NCI-H526 (cell line): ENCODE data around the gene KIRREL3.
A peak's percentile ranks its signal among the peaks of the same experiment; 100 is the strongest.

Source experiments
- DNase-seq, 2 experiments: peaks; one replicate each; lab custom pipeline; 2025; lab: John Stamatoyannopoulos, UW

The KIRREL3 gene

DNA sequence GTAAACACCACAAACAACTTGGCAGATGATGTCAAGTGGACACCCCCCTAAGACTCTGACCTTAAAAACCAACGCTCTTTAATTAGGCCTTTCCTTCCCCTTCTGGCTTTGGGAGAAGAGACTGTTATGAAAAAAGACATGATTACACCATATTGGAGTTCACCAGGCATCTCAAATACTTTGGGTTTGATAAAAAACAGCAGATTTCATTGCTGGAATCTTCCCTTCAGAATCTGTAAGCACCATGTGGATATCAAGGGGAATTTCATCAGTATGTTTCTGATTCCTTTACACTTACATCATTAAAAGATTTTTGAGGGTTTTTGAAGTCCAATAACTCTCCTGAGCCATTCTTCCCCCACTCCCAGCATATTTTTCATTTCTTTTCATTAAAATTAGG, 85.6 kb downstream of the KIRREL3 start:
- no peak for DNase-seq

DNA sequence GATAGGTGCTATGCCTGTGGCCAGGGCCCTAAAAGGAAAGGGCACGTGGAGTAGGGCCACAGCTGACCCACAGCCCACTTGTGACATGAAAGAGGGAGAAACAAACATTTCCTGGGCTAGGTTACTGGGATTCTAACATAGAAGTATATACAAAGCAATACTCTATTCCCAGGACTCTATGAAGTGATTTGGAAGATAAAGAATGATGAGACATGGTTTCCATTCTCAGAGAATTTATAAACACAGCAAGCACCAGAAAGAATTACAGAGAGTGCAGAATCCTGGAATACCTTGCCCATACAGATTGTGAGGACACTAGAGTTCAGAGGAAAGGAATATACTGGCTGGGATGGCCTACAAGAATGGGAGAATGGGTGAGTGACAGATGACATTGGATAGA, 86.4 kb downstream of the KIRREL3 start:
- DNase-seq, result no peak

DNA sequence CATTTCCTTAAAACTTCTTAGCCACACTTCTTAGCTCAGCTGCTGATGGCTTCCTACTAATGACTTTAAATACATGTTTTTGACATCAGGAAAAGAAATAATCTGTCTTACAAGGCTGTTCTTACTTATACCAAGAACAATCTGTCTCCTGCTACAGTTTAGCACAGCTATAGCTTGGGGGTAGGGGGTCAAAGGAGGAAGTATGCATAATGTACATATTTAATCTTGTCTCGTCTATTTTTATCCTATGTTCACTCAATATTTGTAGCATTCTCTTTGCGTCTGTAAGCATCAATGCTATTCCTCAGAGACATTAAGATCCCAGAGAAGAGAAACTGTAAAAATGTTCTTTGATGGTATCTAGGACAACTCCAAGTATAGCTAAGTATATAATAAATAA, 96.0 kb downstream of the KIRREL3 start:
- no peak for DNase-seq

DNA sequence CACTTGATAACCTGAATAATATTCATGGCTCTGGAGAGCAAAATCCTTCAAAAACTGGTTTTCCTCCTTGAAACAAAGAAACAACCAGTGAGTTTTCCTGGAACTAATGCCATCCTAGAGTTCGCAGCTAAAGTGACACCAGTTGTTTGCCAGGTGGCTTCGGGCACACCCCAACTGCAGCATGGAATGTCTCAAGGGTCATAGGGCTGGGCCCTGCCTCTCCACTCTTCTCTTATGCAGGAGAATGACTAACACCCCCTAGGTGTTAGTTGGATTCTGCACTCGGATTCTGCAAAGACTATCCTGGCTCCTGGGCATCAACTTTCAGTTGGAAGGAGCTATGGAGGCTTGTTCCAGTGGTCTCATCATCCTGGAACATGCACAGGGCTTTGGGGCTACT, 98.8 kb downstream of the KIRREL3 start:
- no peak for DNase-seq

DNA sequence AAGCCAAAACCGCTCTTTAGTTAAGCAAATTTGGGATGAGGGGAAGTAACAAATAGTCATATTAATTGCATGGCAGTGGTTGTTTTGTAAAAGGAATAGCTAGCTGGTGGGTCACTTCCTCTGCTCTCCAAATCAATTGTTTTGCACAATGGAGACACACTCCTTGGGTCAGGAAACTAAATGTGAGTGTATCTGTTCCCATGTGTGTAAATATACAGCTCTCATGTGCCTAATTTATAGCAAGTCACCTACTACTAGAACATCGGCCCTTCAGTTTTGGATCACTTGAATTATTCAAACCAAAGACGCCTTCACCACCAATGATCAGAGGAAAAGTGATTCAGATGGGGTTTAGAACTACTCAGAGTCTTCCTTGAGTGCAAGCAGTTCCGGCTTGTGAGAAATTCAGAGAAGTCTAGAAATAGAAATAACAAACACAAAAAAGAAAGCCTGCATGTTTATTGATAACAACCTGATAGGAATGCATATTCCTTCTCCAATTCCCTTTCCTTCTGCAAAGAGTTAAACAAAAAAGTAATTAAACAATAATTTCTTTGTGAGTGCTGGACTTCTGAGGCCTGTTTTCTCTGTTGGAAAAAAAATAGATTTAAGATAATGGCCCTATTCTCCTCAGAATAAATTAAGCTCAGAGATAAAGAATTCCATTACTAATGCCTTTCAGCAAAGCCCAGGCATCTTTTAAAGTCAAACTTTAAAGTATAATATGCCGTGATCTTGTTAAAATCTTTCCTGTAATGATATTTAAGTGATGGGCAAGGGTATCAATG, 100.4 kb downstream of the KIRREL3 start:
- DNase-seq, result no peak

DNA sequence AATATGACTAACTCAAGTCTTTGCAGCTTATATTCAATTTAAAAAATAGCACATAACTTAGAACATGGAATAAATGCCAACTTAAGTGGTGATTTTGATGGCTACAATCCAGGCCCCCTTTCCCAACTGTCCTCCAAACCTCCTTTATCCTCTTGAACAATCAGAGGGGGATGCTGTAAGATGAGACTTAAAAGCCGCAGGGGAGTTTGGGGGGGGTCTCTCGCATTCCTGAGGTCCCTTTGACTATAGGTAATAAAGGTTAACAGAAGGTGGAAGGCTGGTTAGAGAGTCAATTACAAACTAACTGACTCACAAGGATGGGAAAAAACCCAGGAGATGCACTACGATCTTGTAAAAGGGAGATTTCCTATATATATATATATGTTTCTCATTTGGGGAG, 101.8 kb downstream of the KIRREL3 start:
- no peak for DNase-seq

DNA sequence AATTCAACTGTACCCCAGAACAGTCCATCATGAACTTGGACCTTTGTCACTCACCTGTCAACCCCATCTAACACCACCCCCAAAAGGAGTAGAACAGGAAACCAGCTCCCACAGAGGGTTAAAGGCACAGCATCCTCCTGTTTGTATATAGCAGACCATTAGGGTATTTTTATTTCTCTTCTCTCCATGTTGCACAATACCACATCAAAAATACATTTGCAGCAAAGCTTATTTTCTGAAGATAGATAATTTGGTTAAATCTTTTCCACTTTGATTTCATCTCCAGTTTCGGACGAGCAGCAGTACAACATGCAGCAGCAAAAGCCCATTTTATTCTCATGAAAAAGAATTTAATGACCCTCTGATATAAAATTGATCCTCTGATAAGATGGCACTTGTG, 103.1 kb downstream of the KIRREL3 start:
- DNase-seq, result no peak

DNA sequence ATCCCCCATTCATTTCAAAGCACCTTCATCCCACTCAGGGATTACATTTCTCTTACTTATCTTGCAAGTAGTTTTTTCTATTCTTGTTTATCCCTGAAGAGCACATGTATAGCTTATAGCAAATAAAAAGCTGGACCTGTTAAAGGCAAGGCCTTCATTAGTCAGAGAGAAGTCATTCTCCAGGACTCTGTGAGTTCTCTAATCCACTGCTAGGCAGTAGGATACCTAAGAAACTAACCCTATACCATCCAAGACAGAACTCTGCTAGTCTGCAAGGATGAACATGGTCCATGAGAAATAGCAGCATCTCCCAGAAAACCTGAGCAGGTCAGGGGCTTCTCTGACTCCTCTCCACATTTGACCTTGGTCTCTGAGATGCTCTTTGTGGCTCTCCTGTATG, 104.5 kb downstream of the KIRREL3 start:
- DNase-seq, result no peak

DNA sequence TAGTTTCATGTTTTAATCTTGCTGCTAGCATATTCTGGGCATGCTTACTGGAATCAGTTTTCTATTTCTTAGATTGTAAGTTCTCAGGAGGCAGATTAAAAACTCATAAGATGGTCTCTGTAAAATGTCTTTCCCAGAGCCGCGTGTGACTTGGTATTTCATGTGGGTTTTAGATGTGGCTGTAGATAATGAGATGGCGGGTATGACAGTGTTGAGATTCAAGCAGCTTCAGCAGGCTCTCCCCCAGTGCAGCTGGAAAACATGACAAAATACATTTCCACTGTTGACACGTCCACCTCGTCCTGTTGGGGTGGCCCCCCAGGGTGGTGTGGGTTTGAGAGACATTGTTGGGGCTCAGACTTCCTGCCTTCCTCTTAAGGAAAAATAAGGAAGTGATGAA, 106.8 kb downstream of the KIRREL3 start:
- no peak for DNase-seq

DNA sequence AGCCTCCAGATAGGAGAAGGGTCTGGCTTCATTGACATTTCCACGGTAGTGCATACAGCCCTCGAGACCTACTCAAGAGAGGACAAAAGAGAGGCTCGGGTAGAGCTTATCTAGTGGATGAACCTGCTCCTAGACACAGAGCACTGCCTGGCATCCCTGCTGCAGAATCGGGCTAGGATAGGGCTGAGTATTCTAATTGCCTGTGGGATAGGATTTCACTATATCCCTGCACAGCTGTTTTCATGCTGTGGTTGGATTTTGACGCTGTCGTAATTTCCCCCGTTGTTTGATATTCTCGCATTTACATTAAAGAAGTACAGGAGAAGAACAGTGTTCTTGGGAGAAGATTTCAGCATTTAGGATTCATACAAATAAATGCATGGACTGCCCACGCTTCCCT, 107.8 kb downstream of the KIRREL3 start:
- peak; percentile 43 to 76 for DNase-seq

DNA sequence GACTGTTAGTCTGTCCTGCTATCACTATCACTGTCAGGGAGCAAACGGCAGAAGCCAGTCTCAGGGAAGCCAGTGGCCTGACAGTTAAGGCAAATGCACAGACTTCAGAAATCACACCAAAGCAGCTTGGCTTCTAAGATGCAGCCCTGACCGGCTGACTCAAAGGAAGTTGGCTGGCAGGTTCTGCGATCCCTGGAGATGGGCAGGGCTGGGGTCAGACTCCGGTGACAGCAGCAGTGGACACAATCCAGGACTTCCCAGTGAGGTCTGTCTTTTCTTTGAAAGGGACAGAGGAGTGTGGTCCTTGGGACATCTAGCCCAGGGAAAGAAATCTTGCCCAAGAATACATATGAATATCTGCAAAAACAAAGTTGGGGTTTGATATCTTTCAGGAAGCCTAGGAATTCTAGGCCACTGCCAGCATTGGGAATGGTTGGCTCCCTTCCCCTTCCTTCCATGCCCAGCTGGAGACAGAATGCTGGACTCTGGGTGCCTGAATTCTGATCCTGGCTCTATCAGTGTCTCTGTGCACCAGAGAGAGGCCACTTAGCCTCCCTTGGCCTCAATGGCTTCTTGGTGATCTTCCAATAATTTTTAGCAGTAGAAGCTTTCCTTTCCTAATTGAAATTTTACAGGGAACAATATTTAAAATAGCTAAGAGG, 108.9 kb downstream of the KIRREL3 start:
- no peak for DNase-seq

DNA sequence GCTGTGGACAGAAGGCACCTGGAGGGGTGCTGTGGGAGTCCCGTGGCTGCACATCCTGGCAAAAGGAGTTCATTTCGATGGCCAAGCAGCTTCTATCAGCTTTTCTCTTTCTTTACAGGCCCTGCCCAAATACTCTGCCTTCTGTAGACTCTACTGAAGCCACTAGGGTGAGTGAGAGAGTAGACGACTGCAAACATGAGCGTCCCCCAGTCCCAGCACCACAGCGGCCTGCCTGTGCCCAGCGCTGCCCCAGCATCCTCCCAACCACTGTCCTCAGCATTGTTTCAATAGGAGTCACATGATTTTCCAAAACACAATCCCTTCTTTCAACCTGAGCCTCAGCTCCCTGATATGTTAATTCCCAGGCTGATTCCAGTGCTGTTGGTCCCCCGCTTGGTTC, 110.0 kb downstream of the KIRREL3 start:
- peak in 1 of 2 experiments; percentile 28 for DNase-seq

DNA sequence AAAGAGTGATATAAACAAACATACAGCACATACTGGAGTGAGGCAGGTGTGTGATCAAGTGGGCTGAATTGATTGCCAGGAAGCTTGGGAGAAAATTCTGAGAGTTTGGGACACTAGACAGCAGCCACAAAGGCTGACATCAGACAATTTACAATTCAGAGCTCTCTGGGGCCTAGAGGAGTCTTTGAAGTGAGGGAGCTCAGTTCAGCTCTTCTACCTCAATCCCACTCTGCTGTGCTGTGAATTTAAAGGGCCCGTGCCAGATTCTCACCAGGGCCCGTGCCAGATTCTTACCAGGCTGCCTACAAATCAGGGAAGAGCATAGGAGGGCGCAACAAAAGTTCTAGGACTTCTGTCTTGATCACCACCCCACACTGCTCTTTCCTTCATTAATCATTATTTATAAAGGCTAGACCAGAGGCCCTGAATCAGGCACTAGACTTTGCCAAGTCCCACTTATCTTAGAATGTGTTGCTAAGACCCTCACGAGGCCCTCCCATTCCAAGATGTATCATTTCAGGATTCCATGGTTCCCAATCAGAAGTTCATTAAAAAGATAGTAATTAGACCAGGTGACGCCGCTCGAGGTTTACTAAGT, 112.4 kb downstream of the KIRREL3 start:
- no peak for DNase-seq

DNA sequence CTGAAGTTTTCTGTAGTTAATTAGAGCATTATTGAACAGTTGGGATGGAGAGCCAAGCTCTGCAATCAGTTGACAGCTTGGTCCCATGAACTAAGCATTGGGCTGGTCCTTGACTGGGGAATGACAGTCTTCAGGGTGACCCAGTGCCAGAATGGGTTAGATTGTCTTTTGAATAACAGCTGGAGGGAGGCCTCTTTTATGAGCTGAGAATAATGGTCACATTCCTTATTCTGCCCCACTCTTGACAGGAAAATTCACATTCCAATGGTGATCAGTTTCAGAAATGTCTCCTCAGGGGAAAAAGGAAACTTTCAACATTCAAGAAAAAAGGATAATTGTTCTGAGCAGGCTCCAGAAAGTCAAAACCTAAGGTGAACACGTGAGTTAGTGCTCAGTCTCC, 113.9 kb downstream of the KIRREL3 start:
- DNase-seq, result no peak

DNA sequence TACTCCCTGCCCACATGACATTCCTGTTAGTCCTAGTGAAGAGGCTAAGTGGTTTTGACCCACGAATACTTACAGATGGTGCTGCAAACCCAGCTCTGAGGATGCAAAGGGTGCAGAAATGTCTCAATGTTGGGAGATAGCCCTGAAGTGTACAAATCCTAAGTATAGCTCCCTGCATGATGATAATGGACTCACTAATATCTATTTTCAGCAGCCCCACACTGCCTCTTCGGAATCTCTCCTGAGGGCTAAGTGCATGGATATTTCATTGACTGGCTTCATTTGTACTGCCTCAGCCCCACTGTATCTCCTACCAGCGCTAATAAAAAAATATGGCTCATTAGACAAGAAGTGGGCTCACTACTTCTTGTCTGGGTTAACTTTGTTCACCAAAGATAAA, 114.5 kb downstream of the KIRREL3 start:
- DNase-seq, result no peak

DNA sequence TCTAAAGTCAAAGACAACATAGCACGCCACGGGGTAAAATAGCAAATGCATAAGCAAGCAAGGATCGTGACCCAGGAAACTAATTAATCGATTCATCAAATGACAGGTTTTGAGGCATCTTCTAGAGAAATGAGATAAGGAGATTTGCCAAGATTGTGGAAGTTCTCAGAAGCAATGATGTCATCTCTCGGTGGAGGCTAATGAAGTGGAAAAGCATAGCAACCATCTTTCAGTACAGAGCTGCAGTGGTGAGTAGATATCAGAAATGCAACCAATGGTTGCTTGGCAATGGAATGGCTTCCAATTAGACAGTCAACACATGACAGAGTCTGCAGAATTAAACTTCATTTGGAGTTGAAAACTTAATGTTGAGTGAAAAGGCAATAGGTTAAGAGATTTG, 116.0 kb downstream of the KIRREL3 start:
- DNase-seq, result no peak

DNA sequence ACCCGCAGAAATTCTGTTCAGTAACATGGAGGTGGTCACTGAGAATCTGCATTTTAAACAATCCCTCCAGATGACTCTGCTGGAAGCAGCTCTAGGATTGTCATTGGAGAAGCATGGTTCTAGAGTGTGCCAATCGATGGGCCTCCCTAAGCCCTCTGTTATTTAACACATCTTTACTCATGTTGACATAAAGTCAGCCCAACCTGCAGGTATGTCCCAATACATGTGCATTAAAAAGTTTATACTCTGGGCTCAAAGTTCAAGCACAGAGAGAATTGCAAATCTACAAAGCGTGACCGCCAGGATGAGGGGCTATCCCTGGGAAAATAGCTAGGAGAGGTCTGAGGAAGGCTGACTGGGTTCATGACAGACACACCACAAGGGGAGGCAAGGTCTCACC, 116.4 kb downstream of the KIRREL3 start:
- no peak for DNase-seq

DNA sequence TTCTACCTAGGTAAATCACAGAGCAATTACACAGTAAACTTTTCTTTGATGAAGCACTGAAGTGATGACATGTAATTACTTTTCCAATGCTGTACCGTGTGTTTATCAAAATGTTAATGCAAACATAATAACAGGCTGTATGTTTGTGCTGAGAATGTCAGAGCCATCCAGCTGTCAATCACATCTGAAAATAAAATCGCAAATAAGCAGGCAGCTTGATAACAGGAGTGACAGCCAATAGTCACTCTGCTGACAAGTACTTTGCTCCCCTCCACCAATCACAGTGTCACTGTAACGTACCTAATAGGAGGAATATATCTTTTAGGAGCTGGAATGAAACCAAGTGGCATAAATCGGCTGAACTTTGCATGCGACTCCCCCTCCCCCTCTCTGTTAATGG, 119.7 kb downstream of the KIRREL3 start:
- no peak for DNase-seq

DNA sequence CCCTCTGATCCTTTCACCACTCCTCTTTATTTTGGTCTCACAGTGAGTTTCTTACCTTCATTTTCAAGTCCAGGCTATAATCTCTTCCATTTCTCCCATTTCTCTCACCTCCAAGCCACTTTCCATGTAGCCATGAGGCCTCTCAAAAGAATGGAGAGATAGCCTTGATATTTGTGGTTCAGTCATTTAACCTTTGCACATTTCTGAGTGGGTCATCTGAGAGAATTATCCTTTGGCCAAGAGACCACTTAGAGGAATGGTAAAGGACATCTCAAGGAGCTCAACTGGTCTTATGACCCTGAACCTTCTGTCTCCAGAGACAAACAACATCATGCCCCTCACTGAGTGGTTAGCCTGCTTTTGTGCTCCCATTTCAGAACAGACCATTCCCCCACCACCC, 121.1 kb downstream of the KIRREL3 start:
- no peak for DNase-seq

DNA sequence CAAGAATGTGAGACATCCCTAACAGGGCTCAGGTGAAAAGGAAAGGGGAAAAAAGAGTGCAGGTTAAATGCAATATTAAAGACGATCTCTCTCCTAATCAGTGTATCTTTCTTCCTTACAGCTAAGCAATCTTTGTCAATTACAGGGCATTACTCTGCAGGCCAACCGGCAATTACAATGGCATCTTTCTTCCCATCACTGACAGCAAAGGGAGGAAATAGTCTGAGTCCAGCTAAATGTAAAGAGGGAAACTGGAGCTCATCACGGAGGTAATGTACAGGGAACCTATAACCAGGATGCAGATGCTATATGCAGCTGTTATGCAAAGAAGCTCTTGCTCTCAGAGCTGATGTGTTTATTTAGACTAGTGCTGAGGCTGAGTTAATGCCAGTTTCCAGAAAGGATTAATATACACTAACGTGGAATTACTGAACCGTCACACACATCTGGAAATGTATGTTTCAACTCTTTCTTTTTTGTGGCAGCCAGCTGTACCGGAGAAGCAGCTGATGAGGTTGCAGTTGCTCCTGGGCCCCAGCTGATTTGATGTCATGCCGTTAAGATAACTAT, 121.6 kb downstream of the KIRREL3 start:
- DNase-seq, result peak; percentile 93 to 95

DNA sequence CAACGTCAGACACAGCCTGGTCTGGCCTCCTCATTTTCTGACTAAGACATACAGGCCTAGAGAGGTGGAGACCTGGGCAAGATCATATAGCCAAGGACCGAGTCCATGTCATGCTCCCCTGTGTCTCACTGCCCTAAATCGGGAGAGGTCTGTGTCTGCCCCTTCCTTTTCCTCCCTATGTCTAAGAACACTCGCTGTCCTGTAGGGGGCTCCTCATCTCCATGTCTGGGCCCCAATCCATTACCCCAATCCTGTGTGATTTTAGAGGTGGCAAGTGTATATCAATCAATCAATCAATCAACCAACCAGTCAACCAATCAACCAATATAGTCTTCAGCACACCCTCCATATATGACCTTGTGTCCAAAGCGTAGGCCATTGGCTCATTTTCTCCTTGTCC, 125.7 kb downstream of the KIRREL3 start:
- peak in 1 of 2 experiments; percentile 25 for DNase-seq

DNA sequence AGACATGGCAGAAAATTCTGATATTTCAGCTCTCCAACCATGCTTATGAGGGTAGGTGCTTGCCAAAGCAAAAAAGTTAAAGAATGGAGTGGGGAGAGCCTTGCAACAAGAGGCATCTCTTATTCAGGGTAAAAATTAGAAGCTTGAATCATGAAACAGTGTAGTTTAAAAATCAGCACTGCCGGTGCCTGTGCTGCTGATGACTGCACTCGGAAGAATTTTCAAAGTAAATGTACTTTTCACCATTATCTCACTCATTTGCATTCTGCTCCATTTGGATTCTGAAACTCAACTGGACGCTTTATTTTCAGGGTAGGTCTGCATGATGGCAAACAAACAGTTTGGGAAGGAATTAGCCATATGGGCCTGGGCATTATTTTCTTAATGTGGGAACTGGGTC, 126.3 kb downstream of the KIRREL3 start:
- DNase-seq, result no peak

DNA sequence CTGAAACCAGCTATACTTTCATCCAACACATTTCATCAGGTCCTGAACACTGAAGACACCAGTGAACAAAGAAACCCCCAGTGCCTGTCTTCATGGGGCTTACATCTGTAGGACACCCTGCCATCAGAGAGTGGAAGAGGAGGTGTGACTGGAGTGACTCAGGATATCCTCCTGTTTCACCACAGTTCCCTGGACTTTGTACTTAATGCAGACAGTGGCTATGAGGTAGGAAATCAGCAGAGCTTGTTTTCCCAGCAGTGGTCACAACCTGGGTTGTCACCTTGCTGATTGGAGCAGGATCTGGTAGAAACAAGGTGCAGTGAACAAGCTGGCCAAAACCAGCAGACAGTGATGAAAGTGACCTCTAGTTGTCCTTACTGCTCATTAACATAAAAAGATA, 128.8 kb downstream of the KIRREL3 start:
- DNase-seq, result no peak
